Peyer's patch (tissue), 4 donors: ENCODE measurements around the gene MREG.
"Not testable (repeated sequence)": the region's sequence is repeated elsewhere in the genome, so short reads cannot be mapped to it uniquely, and the experiment has no call there.

ENCODE experiments used
- POLR2A ChIP-seq, 2 donors: fragments of 450-650 bp; IDR thresholded peaks; one replicate each; pipeline ENCODE4 v1.5.1; 2017; ENCODE audit warnings: antibody characterized with exemption in 2 of 2, mild to moderate bottlenecking in 2 of 2, moderate library complexity in 2 of 2
- TF ChIP-seq, protein P1 (sequence below), 6 experiments: fragments of 450-650 bp in 4 of 6; fragments of 200-600 bp in 2 of 6; sonication (generic) in 1 of 6; IDR thresholded peaks; one replicate each; pipeline ENCODE4 v1.5.1; 2017 to 2019; ENCODE audit warnings: antibody characterized with exemption in 6 of 6, mild to moderate bottlenecking in 3 of 6, moderate library complexity in 1 of 6

DNA sequence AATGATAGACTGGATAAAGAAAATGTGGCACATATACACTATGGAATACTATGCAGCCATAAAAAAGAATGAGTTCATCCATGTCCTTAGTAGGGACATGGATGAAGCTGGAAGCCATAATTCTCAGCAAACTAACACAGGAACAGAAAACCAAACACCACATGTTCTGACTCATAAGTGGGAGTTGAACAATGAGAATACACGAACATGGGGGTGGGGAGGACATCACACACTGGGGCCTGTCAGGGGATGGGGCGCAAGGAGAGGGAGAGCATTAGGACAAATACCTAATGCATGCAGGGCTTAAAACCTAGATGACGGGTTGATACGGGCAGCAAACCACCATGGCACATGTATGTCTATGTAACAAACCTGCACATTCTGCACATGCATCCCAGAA is 42.5 kb downstream of the MREG start:
- TF ChIP-seq, protein P1, sequence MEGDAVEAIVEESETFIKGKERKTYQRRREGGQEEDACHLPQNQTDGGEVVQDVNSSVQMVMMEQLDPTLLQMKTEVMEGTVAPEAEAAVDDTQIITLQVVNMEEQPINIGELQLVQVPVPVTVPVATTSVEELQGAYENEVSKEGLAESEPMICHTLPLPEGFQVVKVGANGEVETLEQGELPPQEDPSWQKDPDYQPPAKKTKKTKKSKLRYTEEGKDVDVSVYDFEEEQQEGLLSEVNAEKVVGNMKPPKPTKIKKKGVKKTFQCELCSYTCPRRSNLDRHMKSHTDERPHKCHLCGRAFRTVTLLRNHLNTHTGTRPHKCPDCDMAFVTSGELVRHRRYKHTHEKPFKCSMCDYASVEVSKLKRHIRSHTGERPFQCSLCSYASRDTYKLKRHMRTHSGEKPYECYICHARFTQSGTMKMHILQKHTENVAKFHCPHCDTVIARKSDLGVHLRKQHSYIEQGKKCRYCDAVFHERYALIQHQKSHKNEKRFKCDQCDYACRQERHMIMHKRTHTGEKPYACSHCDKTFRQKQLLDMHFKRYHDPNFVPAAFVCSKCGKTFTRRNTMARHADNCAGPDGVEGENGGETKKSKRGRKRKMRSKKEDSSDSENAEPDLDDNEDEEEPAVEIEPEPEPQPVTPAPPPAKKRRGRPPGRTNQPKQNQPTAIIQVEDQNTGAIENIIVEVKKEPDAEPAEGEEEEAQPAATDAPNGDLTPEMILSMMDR (IDR thresholded peaks at IDR 0.05), result not testable (repeated sequence)
- not testable (repeated sequence) for TF ChIP-seq POLR2A (IDR thresholded peaks at IDR 0.05)
